Mammary epithelial cell (primary cell): Measurements from ENCODE around the gene SLC10A3.

ENCODE experiments used
- EZH2 ChIP-seq: IDR thresholded peaks from 2 replicates; pipeline ENCODE4 v1.6.1; 2012; ENCODE audit warnings: low read length, inconsistent platforms, borderline replicate concordance
- TF ChIP-seq, protein P1 (sequence below), 2 donors: IDR thresholded peaks in 1 of 2; conservative IDR thresholded peaks in 1 of 2; 2 replicates each; pipeline ENCODE4 v1.5.1; 2011 to 2012; ENCODE audit warnings: inconsistent platforms in 2 of 2, low read length in 2 of 2, mild to moderate bottlenecking in 2 of 2, control low read depth in 1 of 2, low read depth in 1 of 2; ENCODE audit not compliant: insufficient read depth in 1 of 2; ENCODE audit errors: extremely low read depth in 1 of 2

- TF ChIP-seq, protein P1, sequence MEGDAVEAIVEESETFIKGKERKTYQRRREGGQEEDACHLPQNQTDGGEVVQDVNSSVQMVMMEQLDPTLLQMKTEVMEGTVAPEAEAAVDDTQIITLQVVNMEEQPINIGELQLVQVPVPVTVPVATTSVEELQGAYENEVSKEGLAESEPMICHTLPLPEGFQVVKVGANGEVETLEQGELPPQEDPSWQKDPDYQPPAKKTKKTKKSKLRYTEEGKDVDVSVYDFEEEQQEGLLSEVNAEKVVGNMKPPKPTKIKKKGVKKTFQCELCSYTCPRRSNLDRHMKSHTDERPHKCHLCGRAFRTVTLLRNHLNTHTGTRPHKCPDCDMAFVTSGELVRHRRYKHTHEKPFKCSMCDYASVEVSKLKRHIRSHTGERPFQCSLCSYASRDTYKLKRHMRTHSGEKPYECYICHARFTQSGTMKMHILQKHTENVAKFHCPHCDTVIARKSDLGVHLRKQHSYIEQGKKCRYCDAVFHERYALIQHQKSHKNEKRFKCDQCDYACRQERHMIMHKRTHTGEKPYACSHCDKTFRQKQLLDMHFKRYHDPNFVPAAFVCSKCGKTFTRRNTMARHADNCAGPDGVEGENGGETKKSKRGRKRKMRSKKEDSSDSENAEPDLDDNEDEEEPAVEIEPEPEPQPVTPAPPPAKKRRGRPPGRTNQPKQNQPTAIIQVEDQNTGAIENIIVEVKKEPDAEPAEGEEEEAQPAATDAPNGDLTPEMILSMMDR (conservative IDR thresholded peaks at IDR 0.05 in 1 of 2, IDR thresholded peaks at IDR 0.05 in 1 of 2; ENCODE audit: extremely low read depth in 1 of 2, insufficient read depth in 1 of 2, low read depth in 1 of 2, low read length in 2 of 2) = no peak
- TF ChIP-seq EZH2 = no peak
Measured at GRCh38 chrX:154462396-154462795, 28.0 kb downstream of the SLC10A3 start.
